ENCODE measurements around the gene IL10RA.

Gene IL10RA

GRCh38 chr11:117950993-117951961 is 34.9 kb upstream of the IL10RA start:
- TF ChIP-seq CTCF (IDR thresholded peaks at IDR 0.05; ENCODE audit: control insufficient read depth, insufficient read depth, low read depth, low read length, missing control alignments), result no peak
- no peak for DNase-seq (ENCODE audit: low read depth)
- H3K4me3 ChIP-seq (ENCODE audit: control insufficient read depth, low read depth, low read length), result no peak overlapping the region

GRCh38 chr11:117953024-117953671 is 33.0 kb upstream of the IL10RA start:
- no peak for TF ChIP-seq CTCF (IDR thresholded peaks at IDR 0.05; ENCODE audit: control insufficient read depth, insufficient read depth, low read depth, low read length, missing control alignments)
- no peak for DNase-seq (ENCODE audit: low read depth)
- no peak overlapping the region for H3K4me3 ChIP-seq (ENCODE audit: control insufficient read depth, low read depth, low read length)

GRCh38 chr11:117958949-117959348 is 27.2 kb upstream of the IL10RA start:
- no peak for DNase-seq (ENCODE audit: low read depth)
- H3K4me3 ChIP-seq (ENCODE audit: control insufficient read depth, low read depth, low read length), result no peak overlapping the region
- no peak for TF ChIP-seq CTCF (IDR thresholded peaks at IDR 0.05; ENCODE audit: control insufficient read depth, insufficient read depth, low read depth, low read length, missing control alignments)

- H3K4me3 ChIP-seq (ENCODE audit: control insufficient read depth, low read depth, low read length), result no peak overlapping the region
- TF ChIP-seq CTCF (IDR thresholded peaks at IDR 0.05; ENCODE audit: control insufficient read depth, insufficient read depth, low read depth, low read length, missing control alignments), result no peak
- no peak for DNase-seq (ENCODE audit: low read depth)
Observed at GRCh38 chr11:117959438-117960149, 26.6 kb upstream of the IL10RA start.

GRCh38 chr11:117960406-117960805 is 25.8 kb upstream of the IL10RA start:
- TF ChIP-seq CTCF (IDR thresholded peaks at IDR 0.05; ENCODE audit: control insufficient read depth, insufficient read depth, low read depth, low read length, missing control alignments), result no peak
- DNase-seq (ENCODE audit: low read depth), result no peak
- no peak overlapping the region for H3K4me3 ChIP-seq (ENCODE audit: control insufficient read depth, low read depth, low read length)

GRCh38 chr11:117961896-117962295 is 24.3 kb upstream of the IL10RA start:
- H3K4me3 ChIP-seq (ENCODE audit: control insufficient read depth, low read depth, low read length), result no peak overlapping the region
- DNase-seq (ENCODE audit: low read depth), result no peak
- TF ChIP-seq CTCF (IDR thresholded peaks at IDR 0.05; ENCODE audit: control insufficient read depth, insufficient read depth, low read depth, low read length, missing control alignments), result no peak
